EH (cell line): ENCODE results near the gene COX4I1.

Experiments
- DNase-seq: peaks from one replicate; pipeline ENCODE4 v3.0.0-alpha.2; 2015; ENCODE audit warnings: low read depth

COX4I1 gene

DNA sequence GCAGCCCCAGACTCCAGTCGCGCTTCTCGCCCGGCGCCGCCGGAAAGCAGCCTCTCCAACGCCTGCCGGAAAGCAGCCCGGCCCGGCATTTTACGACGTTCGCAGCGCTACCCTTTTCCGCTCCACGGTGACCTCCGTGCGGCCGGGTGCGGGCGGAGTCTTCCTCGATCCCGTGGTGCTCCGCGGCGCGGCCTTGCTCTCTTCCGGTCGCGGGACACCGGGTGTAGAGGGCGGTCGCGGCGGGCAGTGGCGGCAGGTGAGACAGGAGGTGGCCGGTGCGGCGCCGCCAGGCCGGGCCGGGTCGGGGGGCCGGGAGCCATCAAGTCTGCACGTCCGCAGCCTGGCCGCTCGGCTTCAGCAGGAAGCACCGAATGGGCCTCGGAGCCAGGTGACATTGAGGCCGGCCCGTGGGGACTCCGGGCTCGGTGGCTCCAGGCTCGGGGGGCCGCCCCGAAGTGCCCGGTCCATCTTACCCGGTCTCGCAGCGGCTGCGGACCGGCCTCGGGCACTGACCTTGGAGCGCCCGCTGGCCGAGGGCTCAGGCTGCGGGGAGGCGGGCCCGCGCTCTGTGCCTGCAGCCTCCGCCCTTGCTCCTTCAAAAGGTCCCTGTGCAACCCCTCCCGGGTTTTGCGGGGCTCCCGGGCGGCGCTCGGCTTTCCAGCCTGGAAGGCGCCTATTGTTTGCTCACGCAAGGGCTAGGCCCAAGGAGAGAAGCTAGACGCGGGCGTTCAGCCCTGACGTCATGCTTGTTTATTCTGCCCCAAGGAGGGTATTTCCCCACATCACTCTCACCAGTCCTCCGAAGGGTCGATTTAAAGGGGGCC lies at the start of gene COX4I1, which contains the start of gene EMC8:
TSS of gene COX4I1 (plus strand) at position 199 of the 824 bp plus-strand sequence. CDS start 1,511 bp downstream, outside the sequence.
TSS of gene EMC8 (minus strand) at position 48 of the 824 bp plus-strand sequence. CDS start 249 bp downstream, outside the sequence.
- peak; percentile 92 for DNase-seq

- no peak for DNase-seq
These were observed 49.7 kb upstream of the COX4I1 start for GRCh38 chr16:85749771-85750145.

- peak; percentile 59 for DNase-seq
These were observed 49.2 kb upstream of the COX4I1 start for GRCh38 chr16:85750146-85750826.

GRCh38 chr16:85750827-85751697 lies 48.4 kb upstream of the COX4I1 start, which contains the start of gene C16orf74:
Gene C16orf74 (minus strand): TSS chr16:85751096. CDS start chr16:85735217, 15,879 bp downstream.
- peak; percentile 68 for DNase-seq

DNA sequence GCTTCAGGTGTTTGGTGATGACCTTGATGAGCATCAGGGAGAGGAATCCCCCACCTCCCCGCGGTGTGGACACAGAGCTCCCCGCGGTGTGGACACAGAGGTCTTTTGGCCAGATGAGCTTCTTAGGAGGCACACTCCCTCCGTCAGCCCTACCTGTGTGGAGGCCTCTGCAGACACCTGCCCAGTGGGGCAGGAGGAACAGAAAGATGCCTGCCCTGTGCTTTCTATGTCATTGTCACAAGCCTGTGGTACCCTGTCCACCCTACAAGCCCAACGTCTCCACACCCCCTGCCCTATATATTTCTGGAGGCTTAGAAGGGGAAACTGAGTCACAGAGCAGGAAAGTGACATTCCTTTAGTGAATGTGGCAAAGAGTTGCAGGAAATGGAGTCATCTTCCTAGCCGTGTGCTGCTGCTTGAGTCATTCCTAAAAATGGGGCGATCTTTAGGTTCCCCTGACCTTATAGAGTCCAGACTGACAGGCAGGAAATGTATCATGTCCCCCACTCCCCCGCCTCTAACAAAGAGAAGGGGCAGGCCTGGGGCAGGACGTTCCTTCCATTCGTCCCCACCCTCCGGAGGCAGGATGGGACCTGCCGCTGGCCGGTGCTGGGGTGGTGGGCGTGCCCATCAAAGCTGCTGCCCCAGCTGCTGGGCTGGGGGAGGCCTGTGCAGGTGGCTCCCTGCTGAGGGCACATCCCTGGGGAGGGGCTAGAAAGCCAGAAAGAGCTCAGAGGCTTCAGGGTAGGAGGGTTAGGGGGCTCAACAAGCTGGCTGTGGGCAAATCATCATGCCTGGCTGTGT lies 47.6 kb upstream of the COX4I1 start:
- peak; percentile 69 for DNase-seq

DNA sequence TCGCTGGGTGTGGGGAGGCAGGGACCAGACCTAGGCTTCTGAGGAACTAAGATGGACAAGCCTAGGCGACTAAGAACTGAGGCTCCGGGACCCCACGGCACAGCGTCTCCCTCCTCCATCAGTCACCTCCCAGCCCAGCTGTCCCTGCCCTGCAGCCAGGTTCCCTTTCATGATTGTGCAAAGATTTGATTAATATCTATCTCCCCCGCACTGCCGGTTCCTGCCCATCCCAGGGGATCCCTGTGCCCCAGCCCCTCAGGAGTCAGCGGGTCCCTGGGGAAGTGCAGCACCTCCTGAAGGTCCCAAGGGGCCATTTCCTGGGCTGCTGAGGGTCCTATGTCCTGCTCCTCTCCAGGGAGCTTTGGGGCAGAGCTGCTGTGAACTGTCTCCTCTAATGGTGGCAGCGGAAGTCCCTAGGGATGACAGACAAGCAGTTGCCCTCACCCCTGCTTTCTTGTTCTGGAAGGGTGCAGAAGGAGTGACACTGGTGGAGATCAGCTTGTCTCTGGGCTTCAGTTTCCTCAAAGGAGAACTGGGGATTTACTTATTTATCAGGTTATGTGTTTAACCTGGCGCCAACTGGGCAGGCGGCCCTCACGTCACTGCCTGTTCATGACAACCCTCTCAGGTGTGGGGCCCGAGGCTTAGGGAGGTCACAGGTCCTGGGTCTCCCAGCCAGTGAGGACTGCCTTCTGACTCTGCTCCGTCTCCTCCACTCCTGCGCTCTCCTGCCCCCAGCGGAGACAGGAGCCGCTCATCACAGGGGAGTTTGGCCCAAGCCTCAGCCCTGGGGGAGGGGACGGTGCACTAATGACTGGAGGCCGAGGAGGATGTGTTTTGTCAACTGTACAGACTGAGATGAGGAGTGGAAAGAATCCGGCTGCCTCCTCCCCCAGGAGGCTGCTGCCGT lies 46.7 kb upstream of the COX4I1 start:
- peak; percentile 32 for DNase-seq

- no peak for DNase-seq
These were observed 45.9 kb upstream of the COX4I1 start for GRCh38 chr16:85753559-85753958.

GRCh38 chr16:85753976-85754375 lies 45.5 kb upstream of the COX4I1 start:
- no peak for DNase-seq

DNA sequence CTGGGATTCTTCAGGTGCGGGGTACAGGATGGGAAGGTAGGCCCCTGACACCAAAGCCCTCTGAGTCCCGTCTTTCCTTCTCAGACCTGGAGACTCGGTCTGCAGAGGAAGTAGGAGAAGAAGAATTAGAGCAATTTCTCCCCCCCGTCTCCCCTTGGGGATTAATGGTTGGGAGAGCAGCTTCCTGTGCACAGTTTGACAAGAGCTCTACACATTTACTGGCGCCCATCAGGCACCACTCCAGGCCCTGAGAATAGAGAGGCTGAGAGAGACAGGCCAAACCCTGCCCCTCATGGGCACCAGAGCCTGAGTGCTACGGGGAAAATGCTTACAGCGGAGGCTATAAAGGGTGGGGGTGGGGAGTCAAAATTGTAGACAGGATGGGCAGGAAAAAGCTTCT lies 45.1 kb upstream of the COX4I1 start:
- DNase-seq: no peak

DNA sequence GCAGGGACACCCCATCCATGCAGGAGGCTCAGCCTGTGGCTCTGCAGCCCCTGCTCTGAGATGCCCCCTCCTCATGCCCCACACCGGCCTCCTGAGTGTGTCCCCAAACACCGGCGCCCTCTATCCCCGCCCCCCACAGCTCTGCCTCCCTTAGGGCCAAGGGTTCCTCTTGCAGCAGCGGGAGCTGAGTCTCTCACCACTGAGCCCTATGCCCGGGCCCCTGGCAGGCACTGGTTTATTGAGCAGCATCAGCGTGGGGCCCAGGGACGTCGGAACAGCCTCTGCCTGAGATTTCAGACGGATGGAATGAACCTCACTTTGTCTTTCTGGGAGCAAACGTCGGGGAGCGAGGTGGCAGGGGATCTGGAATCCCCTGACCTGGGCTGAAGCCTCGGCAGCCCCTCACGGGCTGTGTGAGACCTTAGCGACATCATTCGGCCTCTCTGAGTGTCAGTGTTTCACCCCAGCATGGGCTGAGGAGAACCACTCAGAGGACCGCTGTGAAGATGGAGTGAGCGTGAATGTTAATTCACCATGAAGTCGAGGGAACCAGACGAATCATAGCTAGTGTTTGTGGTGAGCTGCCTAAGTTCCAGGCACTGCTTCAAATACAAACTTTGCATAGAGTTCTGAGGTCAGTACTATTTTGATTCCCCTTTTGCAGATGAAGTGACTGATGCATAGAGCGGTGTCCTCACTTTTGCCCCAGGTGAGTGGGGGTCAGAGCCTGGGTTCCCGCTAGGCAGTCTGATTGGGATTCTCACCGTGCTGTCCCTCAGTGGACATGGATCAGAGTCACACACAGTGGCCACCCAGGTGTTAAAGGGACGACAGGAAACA lies 43.3 kb upstream of the COX4I1 start:
- peak; percentile 50 for DNase-seq

DNA sequence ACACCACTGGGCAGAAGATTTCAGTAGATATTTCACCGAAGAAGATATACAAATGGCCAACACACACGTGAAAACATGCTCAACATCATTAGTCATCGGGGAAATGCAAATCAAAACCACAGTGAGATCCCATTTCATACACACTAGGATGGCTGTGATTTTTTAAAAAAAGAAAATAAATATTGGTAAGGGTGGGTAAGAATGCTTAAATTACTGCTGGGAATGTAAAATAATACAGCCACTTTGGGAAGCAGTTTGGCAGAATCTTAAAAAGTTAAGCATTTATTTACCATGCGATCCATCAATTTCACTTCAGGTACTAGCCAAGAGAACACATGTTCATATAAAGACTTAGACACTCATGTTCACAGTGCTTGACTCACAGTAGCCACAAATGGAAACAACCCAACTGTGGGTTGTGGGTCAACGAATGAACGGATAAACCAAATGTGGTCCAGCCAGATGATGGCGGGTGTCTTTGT lies 42.1 kb upstream of the COX4I1 start:
- peak; percentile 78 for DNase-seq

DNA sequence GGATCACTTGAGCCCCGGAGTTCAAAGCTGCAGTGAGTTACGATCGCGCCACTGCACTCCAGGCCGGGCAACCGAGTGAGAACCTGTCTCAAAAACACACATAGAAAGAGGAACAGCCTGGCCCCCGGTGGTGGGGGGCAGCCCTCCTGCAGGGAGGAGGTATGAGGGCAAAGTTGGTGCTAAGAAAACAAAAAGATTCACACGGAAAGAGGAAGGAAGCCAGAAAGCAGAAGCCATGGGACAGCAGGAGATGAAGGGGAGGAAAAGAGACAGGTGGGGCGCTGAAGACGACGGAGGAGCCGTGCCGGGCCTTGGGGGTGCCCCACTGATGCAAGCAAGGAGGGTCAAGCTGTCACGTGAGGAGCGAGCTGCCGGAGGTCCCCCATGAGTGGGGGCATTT lies 40.4 kb upstream of the COX4I1 start:
- DNase-seq: no peak

DNA sequence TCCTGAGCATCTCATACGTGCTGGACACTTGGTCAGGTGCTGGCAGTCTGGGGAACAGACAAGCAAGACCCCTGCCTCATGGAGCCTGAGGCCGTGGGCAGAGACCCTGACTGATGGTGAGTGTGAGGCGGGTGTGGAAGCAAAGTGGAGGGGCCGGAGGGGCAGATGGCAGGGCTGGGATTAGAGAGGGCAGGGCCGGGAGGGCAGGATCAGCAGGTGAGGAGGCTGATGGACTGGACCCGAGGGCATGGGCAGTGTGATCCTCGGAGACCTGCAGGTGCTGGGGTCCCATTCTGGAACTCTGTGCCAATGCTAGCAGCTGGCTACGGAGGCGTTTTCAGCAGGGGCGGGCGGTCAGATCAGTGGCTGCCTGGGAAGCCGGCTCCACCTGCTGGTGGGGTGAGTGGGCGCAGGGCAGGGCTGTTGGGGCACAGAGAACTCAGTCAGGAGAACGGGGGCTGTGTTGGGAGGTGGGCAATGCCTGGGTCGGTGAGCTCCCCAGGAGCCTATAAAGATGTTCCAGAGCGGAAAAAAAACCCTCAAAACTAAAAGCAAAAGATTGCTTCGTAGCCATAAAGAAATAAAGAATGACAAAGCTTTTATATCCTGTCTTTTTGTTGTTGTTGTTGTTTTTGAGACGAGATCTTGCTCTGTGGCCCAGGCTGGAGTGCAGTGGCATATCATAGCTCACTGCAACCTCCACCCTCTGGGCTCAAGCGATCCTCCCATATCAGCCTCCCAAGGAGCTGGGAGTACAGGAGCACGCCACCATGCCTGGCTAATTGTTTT lies 39.7 kb upstream of the COX4I1 start:
- no peak for DNase-seq

DNA sequence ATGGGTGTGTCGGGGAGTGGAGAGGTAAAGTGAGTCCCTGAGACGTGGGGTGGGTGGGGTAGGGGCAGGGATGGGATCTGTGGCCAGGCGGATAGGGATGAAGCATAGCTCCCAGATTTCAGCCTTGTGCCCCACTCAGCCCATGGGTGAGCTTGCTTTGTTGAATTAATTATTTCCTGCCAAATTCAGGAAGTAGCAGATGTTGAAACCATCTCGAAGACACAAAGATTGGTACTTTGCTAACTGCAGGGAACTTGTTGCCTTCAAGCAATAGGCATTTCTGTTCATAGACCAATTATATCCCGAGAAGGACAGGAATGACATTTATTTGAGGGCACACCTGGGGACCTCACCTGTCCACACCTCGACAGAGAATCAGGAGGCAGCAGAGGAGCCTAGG lies 37.6 kb upstream of the COX4I1 start:
- DNase-seq: no peak

DNA sequence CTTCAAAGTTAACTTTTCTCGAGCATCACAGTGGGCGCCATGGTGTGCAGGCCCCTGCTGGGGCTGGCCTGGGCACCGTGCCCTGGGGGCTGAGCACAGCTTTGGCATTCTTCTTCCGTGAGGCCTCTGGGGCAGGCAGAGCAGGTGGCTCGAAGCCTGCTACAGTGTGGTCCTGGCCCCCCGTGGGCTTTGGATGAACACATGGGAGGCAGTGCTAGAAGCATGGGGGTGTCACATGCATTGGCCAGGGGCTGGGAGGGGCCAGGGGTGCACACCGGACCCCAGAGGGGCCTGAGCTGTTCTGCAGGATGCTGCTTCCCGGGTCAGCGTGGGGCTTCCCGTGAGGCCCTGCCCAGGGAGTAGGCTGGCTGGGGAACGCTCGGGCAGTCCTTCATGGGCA lies 36.5 kb upstream of the COX4I1 start:
- DNase-seq: no peak

GRCh38 chr16:85763616-85764015 lies 35.9 kb upstream of the COX4I1 start:
- DNase-seq: no peak

- no peak for DNase-seq
These were observed 34.3 kb upstream of the COX4I1 start for GRCh38 chr16:85765211-85765610.

DNA sequence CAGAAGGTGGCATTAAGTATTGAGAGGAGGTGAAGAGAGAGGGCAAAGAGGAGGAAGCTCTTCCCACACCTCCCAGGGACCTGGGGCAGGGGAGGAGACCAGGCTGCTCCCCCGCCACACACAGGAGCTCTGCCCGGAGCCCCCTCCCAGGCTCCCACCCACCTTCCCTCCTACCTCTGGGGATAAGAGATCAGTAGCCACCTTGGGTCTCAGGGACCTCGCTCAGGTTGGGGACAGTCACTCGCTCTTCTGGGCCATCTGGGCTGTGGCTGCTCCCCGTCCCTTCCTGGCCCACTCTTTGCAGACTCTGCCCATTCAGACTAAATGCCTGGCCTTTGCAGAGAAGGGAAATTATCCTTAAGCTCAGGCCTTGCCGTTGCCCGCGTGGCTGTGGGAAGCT lies 33.7 kb upstream of the COX4I1 start:
- no peak for DNase-seq
